HG03354 (cell line): ENCODE measurements around the gene RPRD1B.

Source experiments
- ATAC-seq: cut with Tn5 transposase; IDR thresholded peaks from one replicate; pipeline ENCODE4 v1.9.1; 2021; ENCODE audit warnings: mild to moderate bottlenecking; ENCODE audit not compliant: unreplicated experiment, poor library complexity, severe bottlenecking

RPRD1B gene

GRCh38 chr20:38033330-38034107, at the start of gene RPRD1B, which contains the start of gene TTI1:
RPRD1B (plus strand) TSS chr20:38033746; CDS start chr20:38033948, 202 bp downstream.
TTI1 (minus strand) TSS chr20:38033456; CDS start chr20:38013816, 19,640 bp downstream.
- peak; percentile 87 for ATAC-seq

- ATAC-seq: no peak
Observed at GRCh38 chr20:37984018-37984785, 49.3 kb upstream of the RPRD1B start.

GRCh38 chr20:37986044-37986858, 47.3 kb upstream of the RPRD1B start:
- no peak for ATAC-seq

DNA sequence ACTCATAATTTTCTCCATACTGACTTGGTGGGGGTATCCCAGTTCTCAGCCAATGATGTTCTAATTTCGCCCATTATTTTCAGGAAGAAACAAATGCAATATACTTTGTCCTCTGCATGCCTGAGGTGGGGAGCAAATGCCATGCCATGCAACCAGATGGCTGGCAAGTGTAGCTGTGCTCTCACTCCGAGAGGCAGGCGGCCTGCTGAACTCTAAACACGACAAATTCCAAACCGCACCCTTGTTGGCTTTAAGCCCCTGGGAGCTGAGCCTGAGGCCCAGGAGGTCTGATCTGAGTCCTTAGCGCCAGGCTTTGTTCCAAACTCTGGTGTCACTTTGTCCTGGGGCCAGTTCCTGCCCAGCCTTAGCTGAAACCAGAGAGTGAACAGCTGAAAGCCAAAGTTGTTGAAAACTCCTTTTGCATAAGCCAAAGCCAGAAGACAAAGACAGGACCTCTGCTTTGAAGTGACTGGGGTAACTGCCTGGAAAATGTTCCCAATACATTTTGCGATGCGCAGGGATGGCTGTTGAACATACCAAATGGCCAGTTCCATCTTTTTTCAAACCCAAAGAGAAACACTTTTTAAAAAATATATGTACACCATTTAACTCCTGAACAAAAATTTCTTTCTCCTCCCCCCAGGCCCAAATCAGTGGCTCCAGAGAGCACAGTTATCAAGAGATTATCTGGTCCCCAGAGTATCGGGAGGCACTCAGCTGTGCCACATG, 46.5 kb upstream of the RPRD1B start:
- no peak for ATAC-seq

DNA sequence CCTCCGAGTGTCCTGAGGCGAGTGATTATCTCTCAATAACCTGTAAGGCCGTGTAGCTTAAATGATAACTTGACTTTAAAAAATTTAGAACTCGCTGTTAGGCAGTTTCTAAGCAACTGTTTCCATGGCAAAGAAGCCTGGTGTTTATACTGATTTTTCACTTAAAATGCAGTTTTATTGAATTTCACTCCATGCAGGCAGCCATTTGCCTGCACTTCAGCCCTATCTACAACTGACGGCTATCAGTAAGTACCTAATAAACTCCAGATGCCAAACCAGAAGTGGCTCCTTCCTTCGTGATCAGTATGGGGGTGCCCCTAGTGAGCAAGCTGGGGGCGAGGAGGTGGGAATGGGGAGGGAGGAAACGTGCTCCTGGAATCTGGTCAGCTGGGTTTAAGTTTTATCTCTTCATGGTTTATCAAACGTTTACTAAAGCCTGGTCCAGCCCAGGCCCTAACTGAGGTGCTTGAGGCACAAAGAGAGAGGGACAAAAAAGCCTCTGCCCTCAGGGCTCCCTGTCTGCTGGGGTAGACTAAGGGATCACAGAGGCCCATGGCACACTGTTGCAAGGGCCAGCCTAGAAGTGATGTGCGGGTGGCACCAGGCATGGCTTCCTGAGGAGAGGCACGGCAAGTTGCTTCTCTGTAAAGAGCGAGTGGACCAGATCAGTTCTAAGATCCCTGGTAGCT, 45.8 kb upstream of the RPRD1B start:
- ATAC-seq: no peak

DNA sequence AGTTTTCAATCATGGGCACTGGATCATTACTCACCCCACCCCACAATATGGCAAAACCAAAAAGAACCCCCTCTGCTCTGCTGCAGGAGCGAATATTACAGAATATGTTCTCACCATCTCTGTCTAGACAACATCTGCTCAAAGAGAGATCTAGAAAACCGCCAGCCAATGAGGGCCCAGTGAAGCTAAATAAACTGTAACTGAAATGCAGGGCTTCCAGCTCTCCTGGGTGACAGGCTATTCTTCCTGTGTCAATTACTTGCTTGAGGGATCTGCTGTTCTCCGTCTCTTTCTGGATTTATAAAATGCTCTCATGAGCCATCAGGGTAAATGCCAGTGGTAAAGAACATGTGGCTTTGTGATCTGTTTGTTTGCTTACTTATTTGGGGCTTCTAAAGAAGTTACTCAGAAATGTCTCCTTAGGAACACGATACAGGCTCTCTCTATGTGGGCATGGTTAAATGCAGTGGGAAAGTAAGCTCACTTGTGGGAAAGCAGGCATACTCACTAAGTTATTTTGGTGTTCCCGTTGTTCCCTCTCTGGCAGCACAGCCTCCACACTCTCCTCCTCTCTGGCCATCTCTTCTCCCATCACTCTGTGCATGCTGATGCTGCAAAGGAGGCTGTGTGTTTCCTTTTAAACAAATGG, 45.1 kb upstream of the RPRD1B start:
- no peak for ATAC-seq

GRCh38 chr20:37989601-37990295, 43.8 kb upstream of the RPRD1B start:
- ATAC-seq: no peak

DNA sequence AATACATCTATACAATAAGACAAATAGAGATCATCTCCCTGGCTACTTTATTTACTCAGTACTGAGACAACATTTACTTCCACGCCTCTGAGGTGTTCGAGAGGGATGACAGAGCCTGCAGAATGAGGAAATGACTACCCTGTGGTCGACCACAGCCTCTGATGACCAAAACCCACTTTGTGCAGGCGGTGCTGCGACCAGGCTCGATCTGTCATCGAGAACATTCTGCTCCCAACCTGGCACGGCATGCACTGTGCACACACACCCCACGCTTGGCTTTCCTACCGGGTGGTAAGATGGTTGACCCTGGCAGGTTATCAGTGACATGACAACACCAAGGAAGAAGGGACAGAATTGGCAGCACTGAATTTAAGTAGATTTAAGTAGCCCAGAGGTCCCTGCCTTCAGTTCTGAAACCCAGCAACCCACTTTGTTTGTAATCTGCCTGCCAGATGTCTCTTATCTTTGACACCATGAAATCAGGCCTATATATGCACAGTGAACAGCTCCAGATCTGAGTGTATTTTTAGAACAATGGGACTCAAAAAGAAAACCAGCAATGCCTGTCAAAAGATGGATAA, 42.9 kb upstream of the RPRD1B start:
- peak; percentile 93 for ATAC-seq

GRCh38 chr20:37991157-37991866, 42.2 kb upstream of the RPRD1B start:
- no peak for ATAC-seq

DNA sequence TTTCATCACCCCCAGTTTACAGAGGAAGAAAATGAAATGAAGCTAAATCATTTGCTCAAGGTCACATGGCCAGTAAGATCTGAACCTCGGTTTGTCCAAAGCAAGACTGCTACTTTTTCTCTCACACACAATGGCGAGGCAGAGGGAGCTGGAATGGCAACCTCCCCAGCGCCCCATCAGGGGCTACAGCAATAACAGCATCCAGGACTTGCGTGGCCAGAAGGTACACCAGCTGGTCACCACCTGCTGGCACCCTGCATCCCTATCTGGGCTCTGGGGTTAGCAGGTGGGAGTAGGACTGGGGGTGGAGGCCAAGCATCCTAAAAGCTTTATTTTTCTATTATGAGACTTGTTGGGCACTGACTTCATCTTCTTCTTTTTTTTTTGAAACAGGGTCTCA, 41.6 kb upstream of the RPRD1B start:
- no peak for ATAC-seq

- ATAC-seq: no peak
Observed at GRCh38 chr20:37992802-37993409, 40.6 kb upstream of the RPRD1B start.

- no peak for ATAC-seq
Observed at GRCh38 chr20:37994512-37994911, 39.0 kb upstream of the RPRD1B start.

DNA sequence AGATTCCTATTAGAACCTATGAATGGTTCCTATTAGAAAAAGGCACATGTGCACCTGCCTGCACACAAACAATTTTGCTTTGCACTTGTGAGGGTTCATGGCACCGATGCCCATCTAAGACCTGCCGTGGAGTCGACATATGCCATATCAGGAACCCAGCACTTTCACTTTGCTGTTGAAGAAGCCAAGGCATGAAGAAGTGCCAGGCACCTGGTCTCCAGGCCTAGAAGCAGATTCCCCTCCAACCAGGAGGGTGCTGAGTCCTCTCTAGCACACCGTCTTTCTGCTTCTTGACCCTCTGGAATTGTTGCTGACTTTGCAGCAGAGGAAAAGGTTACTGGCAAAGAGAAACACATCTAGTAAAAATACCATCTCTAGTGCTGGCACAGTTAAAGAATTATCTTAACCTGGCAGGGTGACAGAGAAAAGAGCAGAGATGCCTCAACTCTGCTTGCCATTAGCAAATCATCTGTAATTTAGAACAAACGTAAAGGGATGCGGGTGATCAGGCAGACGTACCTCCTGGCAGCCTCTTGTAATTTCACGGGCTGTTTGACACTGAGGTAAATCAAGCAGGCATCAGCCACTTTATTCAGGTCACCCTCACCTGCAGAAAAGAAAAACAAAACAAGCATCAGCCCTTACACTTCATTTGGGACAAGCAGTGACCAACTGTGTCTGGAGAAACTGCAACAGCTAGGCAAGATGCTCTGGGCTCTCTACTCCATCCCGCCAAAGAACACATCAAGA, 37.5 kb upstream of the RPRD1B start:
- ATAC-seq: no peak

GRCh38 chr20:37997516-37997915, 36.0 kb upstream of the RPRD1B start:
- no peak for ATAC-seq

DNA sequence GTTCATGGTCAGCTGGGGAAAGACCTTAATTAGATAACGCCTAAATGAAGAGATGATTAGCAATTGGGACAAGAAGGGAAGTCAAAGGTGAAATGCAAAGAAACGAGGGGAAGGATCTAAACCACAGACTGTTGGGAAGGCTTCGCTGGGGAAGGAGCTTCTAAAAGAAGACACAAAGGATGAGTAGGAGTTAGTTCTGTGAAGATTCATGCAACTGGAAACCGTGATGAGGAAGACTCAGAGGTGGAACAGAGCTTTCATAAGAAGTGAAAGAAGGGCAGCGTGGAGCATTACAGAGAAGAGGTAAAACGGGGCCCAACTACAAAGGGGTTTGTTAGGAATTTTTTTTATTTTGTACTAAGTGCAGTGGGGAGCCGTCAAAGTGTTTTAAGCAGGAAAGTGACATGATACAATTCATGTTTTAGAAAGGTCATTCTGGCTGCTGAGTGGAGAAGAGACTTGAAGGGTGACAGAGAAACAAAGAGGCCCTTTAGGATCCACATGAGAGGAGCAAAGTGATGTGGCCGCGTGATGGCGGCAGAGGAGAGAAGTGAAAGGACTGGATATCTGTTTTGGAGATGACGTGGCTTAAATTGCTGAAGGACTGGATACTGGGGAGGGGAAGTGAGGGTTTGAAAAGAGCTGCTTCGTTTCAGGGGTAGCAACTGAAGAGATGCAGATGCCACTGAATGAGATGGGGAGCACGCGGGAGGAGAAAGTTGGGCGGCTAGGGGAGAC, 33.9 kb upstream of the RPRD1B start:
- no peak for ATAC-seq
